ENCODE data around the gene PAIP2B.
"Not testable (repeated sequence)": the region's sequence is repeated elsewhere in the genome, so short reads cannot be mapped to it uniquely, and the experiment has no call there.

The PAIP2B gene

DNA sequence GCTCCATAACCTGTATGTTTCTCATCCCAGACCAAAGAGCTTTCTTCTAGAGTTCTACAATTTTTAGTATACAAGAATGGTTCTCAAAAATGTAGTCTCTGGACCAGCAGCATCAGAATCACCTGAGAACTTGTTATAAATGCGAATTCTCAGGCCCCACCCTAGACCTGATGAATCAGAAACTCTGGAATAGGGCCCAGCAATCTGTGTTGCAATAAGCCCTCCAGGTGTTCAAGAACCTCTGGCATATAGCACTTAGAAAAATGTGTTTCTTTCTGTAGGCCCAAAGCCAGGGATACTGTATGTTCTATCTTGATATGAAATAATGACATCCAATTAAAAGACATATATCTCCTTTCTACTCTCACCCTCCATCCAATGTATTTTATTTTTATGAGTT lies 10.4 kb downstream of the PAIP2B start:
- no peak for DNase-seq (ENCODE audit: low spot score)

GRCh38 chr2:71215447-71215846 lies 11.5 kb downstream of the PAIP2B start:
- DNase-seq (ENCODE audit: low spot score) = no peak

- DNase-seq (ENCODE audit: low spot score) = no peak
These were observed 14.6 kb downstream of the PAIP2B start for GRCh38 chr2:71212336-71212735.

DNA sequence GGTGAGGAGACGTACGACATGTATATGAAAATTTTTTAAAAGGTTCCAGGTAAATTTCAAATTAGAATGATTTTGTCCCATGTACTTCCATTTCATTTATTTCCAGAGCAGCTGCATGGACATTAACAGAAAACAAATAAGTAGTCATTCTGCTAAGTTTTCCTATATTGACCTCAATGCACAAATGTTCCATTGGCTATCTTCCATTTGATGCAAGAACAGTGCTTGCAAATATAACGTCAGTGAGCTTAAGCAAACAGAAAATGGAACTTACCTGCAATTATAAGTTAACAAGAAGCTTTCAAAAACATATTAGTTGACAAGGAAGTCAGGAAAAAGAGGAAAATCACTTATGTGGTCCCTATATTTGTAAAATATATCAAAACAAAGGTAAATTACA lies 16.6 kb downstream of the PAIP2B start:
- DNase-seq (ENCODE audit: low spot score) = no peak

- DNase-seq (ENCODE audit: low spot score) = no peak
These were observed 18.1 kb downstream of the PAIP2B start for GRCh38 chr2:71208756-71209155.

GRCh38 chr2:71207601-71208000 lies 19.3 kb downstream of the PAIP2B start:
- DNase-seq (ENCODE audit: low spot score) = no peak

GRCh38 chr2:71206271-71206670 lies 20.6 kb downstream of the PAIP2B start:
- DNase-seq (ENCODE audit: low spot score) = no peak

GRCh38 chr2:71191570-71191943 lies 35.3 kb downstream of the PAIP2B start:
- DNase-seq (ENCODE audit: low spot score) = no peak

- no peak for DNase-seq (ENCODE audit: low spot score)
These were observed 36.0 kb downstream of the PAIP2B start for GRCh38 chr2:71190656-71191569.

DNA sequence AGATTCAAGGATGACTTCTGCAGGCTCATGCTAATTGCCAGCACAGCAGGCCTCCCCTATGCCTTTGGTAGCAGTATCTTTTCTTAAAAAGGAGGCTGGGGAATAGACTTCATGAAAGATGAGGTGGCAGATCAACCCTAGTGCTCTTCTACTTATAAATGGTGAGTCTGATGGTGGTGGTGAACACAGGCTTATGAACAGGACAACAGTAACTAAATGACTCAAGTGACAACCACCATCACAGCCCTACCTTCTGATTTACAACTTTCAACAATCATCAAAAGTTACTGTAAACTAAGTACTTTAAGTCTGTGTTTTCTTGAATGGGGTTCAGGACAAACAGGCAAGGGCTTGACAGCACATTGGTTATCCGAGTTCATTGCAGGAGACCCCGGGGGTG lies 39.3 kb downstream of the PAIP2B start:
- no peak for DNase-seq (ENCODE audit: low spot score)

GRCh38 chr2:71186973-71187372 lies 39.9 kb downstream of the PAIP2B start:
- DNase-seq (ENCODE audit: low spot score) = no peak

DNA sequence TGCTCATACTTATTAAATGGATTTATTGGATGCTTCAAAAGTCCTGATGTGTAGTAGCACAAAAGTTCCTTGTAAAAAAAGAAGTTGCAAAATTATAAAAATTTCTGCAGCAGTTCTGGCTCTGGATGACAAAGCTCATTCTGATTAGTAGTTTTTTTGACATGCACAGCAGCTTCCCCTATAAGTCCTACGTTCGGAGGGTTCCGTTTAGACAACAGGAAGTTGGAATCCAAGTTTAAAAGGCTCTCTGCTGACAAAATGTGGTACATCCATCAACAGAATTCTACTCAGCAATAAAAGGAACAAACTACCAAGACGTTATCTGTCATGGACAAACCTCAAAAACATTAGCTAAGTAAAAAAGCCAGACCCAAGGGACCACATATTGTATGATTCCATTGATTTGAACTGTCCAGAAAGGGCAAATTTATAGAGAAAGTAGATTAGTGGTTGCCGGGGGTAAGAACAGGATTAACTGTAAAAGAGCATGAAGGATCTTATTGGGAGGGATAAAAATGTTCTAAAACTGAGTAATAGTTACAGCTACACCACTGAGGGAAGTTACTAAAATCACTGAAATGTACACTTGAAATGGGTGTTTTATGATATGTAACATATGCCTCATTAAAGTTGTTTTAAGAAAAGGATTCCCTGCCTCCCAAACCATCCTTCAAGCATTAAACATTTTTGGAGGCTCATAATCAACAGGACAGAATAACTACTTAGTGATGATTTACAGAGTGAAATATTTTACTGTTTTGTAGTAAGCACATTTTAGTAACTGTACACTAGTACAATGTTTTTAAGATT lies 43.4 kb downstream of the PAIP2B start:
- not testable (repeated sequence) for DNase-seq (ENCODE audit: low spot score)

DNA sequence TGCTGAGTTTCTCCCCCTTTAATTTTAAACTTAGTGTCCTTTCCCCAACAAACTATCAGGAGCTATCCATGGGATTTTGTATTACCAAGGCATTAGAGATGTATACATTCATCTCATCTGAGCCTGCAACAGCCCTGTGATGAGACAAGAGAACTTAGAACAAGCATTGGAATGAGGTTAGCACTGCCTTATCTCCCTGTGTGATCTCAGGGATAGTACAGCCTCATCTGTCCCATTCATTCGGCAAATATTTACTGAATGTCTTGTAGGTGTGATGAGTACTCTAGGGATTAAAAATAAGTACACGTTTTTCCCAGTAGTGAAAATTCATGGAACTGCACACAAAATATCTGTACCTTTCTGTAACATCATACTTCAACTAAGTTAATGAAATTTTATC lies 45.6 kb downstream of the PAIP2B start:
- no peak for DNase-seq (ENCODE audit: low spot score)

GRCh38 chr2:71178836-71179235 lies 48.1 kb downstream of the PAIP2B start:
- DNase-seq (ENCODE audit: low spot score) = not testable (repeated sequence)

- no peak for DNase-seq (ENCODE audit: low spot score)
These were observed 52.7 kb downstream of the PAIP2B start for GRCh38 chr2:71174207-71174606.

DNA sequence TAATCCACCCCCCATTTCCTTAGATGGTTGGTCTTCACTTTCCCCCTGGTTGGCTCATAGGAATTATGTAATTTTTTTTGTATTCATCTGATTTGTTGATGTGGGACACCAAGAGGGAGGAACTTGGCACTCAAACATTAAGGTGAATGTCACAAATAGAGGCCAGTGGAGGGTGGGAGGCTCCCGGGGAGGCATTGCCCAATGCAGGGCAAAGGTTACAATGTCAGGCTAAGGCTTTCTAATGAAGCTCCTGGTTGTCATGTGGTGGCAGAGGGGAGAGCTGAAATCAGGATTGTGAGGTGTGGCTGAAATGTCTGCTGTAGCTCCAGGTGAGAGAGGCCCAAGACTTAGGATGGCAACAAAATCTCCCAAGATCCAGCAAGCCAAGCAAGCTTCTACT lies 53.8 kb downstream of the PAIP2B start:
- no peak for DNase-seq (ENCODE audit: low spot score)

DNA sequence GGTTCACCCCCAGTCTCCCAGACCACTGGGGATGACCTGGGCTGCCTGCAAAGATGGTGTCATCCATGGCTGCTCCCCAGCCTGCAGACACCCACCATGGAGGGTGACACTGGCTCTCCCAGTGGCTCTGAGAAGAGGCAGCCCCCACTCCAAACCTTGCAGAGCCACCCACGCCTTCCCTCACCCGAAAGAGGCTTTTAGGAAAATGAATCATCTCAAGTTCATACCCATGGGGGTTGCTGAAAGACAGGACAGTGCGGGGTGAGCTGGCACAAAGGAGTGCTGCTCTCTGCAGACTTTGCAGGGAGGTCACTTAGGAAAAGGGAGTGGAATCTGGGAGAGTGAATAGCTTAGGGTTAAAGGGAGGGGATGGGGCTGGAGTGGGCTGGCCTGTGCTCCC lies 60.1 kb downstream of the PAIP2B start:
- DNase-seq (ENCODE audit: low spot score) = no peak

DNA sequence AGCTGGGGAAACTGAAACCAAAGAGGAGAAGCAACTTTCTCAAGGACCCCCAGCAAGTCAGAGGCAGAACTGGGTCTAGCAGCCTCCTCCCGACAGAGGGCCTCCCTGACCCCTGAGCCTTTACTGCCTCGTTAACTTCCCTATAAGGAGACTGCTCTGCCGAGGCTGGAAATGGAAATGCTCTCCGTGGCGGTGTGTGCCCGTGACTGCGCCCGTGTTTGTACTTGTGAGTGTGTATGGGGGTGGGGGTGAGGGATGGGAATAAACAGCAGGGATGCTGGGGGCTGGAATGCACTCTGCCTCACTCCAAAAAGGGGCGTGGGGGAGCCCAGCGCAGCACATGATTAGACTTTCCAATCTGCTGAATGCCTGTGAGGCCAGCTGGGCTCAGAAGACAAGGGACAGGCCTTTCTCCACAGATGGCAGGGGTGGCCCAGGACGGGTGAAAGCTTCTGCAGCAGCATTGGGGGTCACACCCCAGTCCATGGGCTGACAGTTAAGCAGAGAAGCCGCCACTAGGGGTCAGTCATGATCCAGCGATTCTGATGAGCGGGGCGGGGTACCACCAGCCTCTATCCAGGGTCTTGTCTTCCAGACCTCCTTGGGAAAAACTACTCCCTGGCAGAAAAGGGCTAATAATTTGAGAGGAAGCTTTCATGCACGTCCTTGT lies 69.6 kb downstream of the PAIP2B start:
- DNase-seq (ENCODE audit: low spot score) = peak; percentile 84

DNA sequence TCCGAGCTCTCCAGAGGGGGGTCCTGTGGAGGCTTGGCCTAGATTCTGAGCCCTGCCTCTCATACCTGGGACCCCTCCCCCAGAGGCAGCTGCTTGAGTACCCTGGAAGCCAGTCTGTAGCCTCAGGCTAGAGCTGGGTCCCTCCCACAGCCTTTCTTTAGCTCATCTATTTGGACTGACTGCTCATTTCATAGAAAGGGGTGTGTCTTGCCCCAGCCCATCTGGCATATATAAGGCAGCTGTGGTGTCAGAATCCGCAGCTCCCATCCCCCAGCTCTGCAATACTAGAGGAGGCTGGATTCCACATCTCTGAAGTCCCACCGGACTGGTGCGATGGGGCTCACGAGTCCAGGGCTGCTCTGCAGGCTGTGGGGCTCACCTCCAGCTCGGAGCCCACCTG lies 70.3 kb downstream of the PAIP2B start:
- no peak for DNase-seq (ENCODE audit: low spot score)

DNA sequence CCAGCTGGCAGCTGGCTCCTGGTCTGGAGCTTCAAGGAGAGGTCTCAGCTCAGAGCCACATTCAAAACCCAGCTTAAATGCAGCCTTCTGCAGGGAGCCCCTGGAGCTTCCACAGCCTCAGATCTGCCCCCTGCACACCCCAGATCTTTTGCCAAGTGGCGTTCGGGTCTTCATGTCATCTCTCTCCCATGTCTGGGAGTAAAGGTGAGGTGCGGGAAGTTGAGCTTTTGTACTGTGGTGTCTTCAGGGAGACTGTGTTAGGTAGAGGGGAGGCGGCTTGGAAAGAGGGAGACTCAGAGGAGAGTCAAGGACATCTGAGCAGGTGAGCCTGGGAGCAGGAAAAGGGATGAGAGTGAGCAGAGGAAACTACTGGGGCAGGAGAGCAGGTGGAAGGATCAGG lies 71.1 kb downstream of the PAIP2B start:
- DNase-seq (ENCODE audit: low spot score) = no peak

DNA sequence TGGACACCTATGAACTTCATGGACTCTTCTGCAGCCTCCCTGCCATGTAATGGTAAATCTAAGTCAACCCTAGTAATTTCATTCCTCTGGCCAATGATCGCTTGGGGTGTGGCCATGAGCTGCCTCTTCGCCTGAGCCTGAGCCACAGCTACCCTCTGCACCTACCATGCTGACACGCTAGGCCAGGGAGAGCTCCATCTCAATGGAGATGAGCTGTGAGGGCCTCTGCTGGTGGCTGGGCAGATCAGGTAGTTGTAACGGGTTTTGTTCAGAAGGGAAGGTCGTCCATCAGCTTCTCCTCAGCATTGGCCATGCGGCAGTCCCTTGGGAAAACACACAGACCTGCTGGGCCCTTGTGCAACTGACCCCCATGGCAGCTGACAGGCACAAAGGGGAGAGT lies 72.1 kb downstream of the PAIP2B start:
- DNase-seq (ENCODE audit: low spot score) = peak; percentile 62

- no peak for DNase-seq (ENCODE audit: low spot score)
These were observed 72.6 kb downstream of the PAIP2B start for GRCh38 chr2:71154279-71154678.
